Endothelial cell of umbilical vein (primary cell): ENCODE results near the gene SCAPER. TPM values are rescaled to one million over a fixed set of nuclear protein-coding genes. Genes with fewer than 3 reads are reported as not detected.

Source experiments
- BruUV-seq: library from RNA; stranded (reverse); fragments of 400-500 nt; replicated peaks from 2 replicates; lab custom pipeline; 2021; lab: Mats Ljungman, UMichigan
- CTCF ChIA-PET: fragments of 300-600, 350-600 bp; sonication (Branson Sonifier 250); formaldehyde crosslinking; loops from one replicate; lab custom pipeline; 2021; ENCODE audit warnings: antibody characterized with exemption, inconsistent platforms; lab: Charles Lee
- POLR2A ChIA-PET: fragments of 300-600, 350-600 bp; sonication (Branson Sonifier 250); formaldehyde crosslinking; loops from one replicate; lab custom pipeline; 2021; ENCODE audit warnings: antibody characterized with exemption, inconsistent platforms; lab: Charles Lee
- DNase-seq: peaks from one replicate; pipeline ENCODE4 v3.0.0-alpha.2; 2011; ENCODE audit warnings: low read depth, low spot score
- FAIRE-seq: peaks from 2 replicates; lab custom pipeline; 2011; peaks lifted over from hg19 to GRCh38; lab: Jason Lieb, UNC
- H2AFZ ChIP-seq: 2 replicates; pipeline ENCODE4 v1.6.0; 2012; ENCODE audit warnings: low read depth, low read length, control low read depth, inconsistent platforms
- H3K27ac ChIP-seq: 2 replicates; pipeline ENCODE4 v1.5.1; 2011; ENCODE audit warnings: low read depth, mild to moderate bottlenecking, control low read depth, low read length, moderate library complexity; ENCODE audit not compliant: insufficient read depth
- H3K27me3 ChIP-seq, 2 experiments: 2 replicates each; pipeline versions ENCODE4 v1.6.0 to v1.6.1; 2011; ENCODE audit warnings: low read length in 2 of 2, mixed read lengths in 1 of 2; ENCODE audit not compliant: control insufficient read depth in 2 of 2, insufficient read depth in 2 of 2
- H3K36me3 ChIP-seq, 2 experiments: 2 replicates in 1 of 2; 3 replicates in 1 of 2; pipeline ENCODE4 v1.5.1; 2011; ENCODE audit warnings: low read length in 2 of 2, mild to moderate bottlenecking in 1 of 2, moderate library complexity in 1 of 2; ENCODE audit not compliant: control insufficient read depth in 2 of 2, insufficient read depth in 2 of 2; ENCODE audit errors: extremely low read depth in 1 of 2
- H3K4me1 ChIP-seq: 3 replicates; pipeline ENCODE4 v1.5.1; 2011; ENCODE audit warnings: mild to moderate bottlenecking, low read length; ENCODE audit not compliant: control insufficient read depth, insufficient read depth; ENCODE audit errors: extremely low read depth
- H3K4me2 ChIP-seq: 2 replicates; pipeline ENCODE4 v1.6.1; 2011; ENCODE audit warnings: low read length, control low read depth, mixed read lengths; ENCODE audit not compliant: insufficient read depth
- H3K4me3 ChIP-seq, 3 experiments: fragments of 200-600 bp in 1 of 3; sonication (generic), shearing (Covaris generic) in 1 of 3; replicated peaks in 1 of 3; 2 replicates each; pipeline ENCODE4 v1.5.1; 2011 to 2016; ENCODE audit warnings: control low read depth in 3 of 3, low read length in 3 of 3, mild to moderate bottlenecking in 2 of 3, inconsistent platforms in 1 of 3, low read depth in 1 of 3, moderate library complexity in 1 of 3; ENCODE audit not compliant: insufficient read depth in 1 of 3
- H3K79me2 ChIP-seq: 2 replicates; pipeline ENCODE4 v1.6.0; 2012; ENCODE audit warnings: low read length, inconsistent platforms; ENCODE audit not compliant: control insufficient read depth, insufficient read depth
- H3K9ac ChIP-seq: replicated peaks from 2 replicates; pipeline ENCODE3; 2011; ENCODE audit warnings: low read length, control low read depth; ENCODE audit not compliant: insufficient read depth; ENCODE audit errors: extremely low read depth
- H3K9me1 ChIP-seq: replicated peaks from 3 replicates; pipeline ENCODE4 v1.6.0; 2011; ENCODE audit warnings: mild to moderate bottlenecking, low read length; ENCODE audit not compliant: control insufficient read depth, insufficient read depth; ENCODE audit errors: extremely low read depth
- H3K9me3 ChIP-seq: replicated peaks from 2 replicates; pipeline ENCODE4 v1.5.1; 2012; ENCODE audit warnings: low read length, inconsistent platforms; ENCODE audit not compliant: control insufficient read depth, insufficient read depth
- H4K20me1 ChIP-seq: replicated peaks from 2 replicates; pipeline ENCODE3; 2011; ENCODE audit warnings: mild to moderate bottlenecking, low read length; ENCODE audit not compliant: control insufficient read depth, insufficient read depth; ENCODE audit errors: extremely low read depth
- EZH2 ChIP-seq: IDR thresholded peaks from 2 replicates; pipeline ENCODE4 v1.6.1; 2012; ENCODE audit warnings: borderline replicate concordance, low read depth, mild to moderate bottlenecking, moderate library complexity, low read length, inconsistent platforms; ENCODE audit not compliant: severe bottlenecking
- FOS ChIP-seq: IDR thresholded peaks from 2 replicates; pipeline ENCODE4 v1.6.1; 2011; ENCODE audit warnings: mild to moderate bottlenecking, low read length, moderate library complexity, borderline replicate concordance; ENCODE audit not compliant: insufficient read depth
- GATA2 ChIP-seq: IDR thresholded peaks from 2 replicates; pipeline ENCODE4 v1.7.0; 2011; ENCODE audit warnings: low read depth, mild to moderate bottlenecking, moderate library complexity, mixed read lengths, low read length; ENCODE audit not compliant: insufficient read length, insufficient read depth
- JUN ChIP-seq: IDR thresholded peaks from 2 replicates; pipeline ENCODE4 v1.6.1; 2011; ENCODE audit warnings: borderline replicate concordance, low read depth; ENCODE audit not compliant: insufficient read length, insufficient read depth
- MYC ChIP-seq: IDR thresholded peaks from one replicate; pipeline ENCODE4 v1.6.1; 2011; ENCODE audit warnings: mild to moderate bottlenecking, low read depth, low read length
- POLR2A ChIP-seq: IDR thresholded peaks from 2 replicates; pipeline ENCODE4 v1.6.1; 2012; ENCODE audit warnings: low read depth, mild to moderate bottlenecking, control low read depth, low read length
- POLR2AphosphoS5 ChIP-seq: IDR thresholded peaks from 2 replicates; pipeline ENCODE4 v1.6.1; 2012; ENCODE audit warnings: low read depth, mild to moderate bottlenecking, control low read depth, low read length, moderate library complexity; ENCODE audit not compliant: insufficient read depth
- dilution Hi-C: fragments of 300-500 bp; cut with MboI; formaldehyde crosslinking; loops from one replicate; pipeline ENCODE4 v1.15.0; 2019; ENCODE audit warnings: low sequenced_read_pairs; ENCODE audit not compliant: extremely low pct_ligation_motif_present
- intact Hi-C: fragments of 100-400 bp; cut with micrococcal nuclease; formaldehyde crosslinking; loops from one replicate; pipeline ENCODE4 v1.10.0; 2022
- polyA plus RNA-seq, 4 experiments: library from polyadenylated mRNA; depleted of rRNA in 3 of 4; stranded (reverse) in 3 of 4; unstranded in 1 of 4; fragments of >200 nt; gene quantifications; 2 replicates each; pipeline versions ENCODE4 v1.2.1 to v1.2.3, GENCODE V29; 2011 to 2012; ENCODE audit warnings: missing spikeins in 1 of 4
- total RNA-seq: library from RNA; stranded (reverse); gene quantifications from 2 replicates; pipeline ENCODE4 v1.2.3, GENCODE V29; 2021
- TF ChIP-seq, protein P1 (sequence below): IDR thresholded peaks from 2 replicates; pipeline ENCODE4 v1.6.1; 2011; ENCODE audit not compliant: insufficient read depth, insufficient read length
- TF ChIP-seq, protein P2 (sequence below), 2 donors: IDR thresholded peaks; 1 replicate in 1 of 2; 2 replicates in 1 of 2; pipeline ENCODE4 v1.5.1; 2011; ENCODE audit warnings: low read length in 2 of 2, mild to moderate bottlenecking in 2 of 2, moderate library complexity in 2 of 2, control low read depth in 1 of 2, inconsistent platforms in 1 of 2, low read depth in 1 of 2; ENCODE audit not compliant: insufficient read depth in 1 of 2; ENCODE audit errors: extremely low read depth in 1 of 2

SCAPER gene
- total and polyA plus RNA-seq, 2 donors (not counting 3 experiments of a cell fraction or from before 2014, with no cell fraction given) = 2.7 to 12.7 TPM

DNA sequence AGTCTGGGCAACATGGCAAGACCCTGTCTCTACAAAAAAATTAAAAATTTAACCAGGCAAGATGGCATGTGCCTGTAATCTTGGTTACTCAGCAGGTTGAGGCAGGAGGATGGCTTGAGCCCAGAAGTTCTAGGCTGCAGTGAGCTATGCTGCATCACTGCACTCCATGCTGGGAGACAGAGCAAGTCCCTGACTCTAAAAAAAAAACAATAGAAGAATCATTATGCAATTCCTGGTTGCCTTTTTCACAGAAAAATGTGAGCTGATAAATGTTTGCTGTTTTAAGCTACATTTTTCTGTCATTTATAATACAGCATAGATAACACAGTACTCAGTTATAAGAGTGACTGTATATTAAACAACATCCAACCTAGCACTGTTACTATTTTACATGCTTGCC is 148.8 kb downstream of the SCAPER start:
- Histone ChIP-seq H3K9ac (no peak overlapping the region), H2AFZ (no peak overlapping the region), H3K27ac (no peak overlapping the region), H3K4me2 (no peak overlapping the region), H3K36me3 (no peaks in the 10 kb centered on the region), H3K79me2 (no peaks in the 10 kb centered on the region), H3K4me3 (no peak overlapping the region), H4K20me1 (no peaks in the 10 kb centered on the region), H3K9me3 (no peaks in the 10 kb centered on the region), H3K27me3 (no peaks in the 10 kb centered on the region), H3K4me1 (no peaks in the 10 kb centered on the region), H3K9me1 (no peaks in the 10 kb centered on the region)
- DNase-seq (no peak), FAIRE-seq (no peak)
- intact Hi-C loops (no loop called here), dilution Hi-C loops (no loop called here)
- ChIA-PET POLR2A (no interaction called here), CTCF (interaction anchor here (0.8 to 1.7 kb wide), 3 partner anchors 10 to 25 kb away, joined by 3 to 4 read pairs (median 3); no protein-coding TSS in a partner anchor)
- TF ChIP-seq, protein P1, sequence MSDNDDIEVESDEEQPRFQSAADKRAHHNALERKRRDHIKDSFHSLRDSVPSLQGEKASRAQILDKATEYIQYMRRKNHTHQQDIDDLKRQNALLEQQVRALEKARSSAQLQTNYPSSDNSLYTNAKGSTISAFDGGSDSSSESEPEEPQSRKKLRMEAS = no peak
- TF ChIP-seq MYC (no peak), GATA2 (no peak), FOS (no peak), EZH2 (no peak), JUN (no peak), POLR2A (no peak), POLR2AphosphoS5 (no peak)
- TF ChIP-seq, protein P2, sequence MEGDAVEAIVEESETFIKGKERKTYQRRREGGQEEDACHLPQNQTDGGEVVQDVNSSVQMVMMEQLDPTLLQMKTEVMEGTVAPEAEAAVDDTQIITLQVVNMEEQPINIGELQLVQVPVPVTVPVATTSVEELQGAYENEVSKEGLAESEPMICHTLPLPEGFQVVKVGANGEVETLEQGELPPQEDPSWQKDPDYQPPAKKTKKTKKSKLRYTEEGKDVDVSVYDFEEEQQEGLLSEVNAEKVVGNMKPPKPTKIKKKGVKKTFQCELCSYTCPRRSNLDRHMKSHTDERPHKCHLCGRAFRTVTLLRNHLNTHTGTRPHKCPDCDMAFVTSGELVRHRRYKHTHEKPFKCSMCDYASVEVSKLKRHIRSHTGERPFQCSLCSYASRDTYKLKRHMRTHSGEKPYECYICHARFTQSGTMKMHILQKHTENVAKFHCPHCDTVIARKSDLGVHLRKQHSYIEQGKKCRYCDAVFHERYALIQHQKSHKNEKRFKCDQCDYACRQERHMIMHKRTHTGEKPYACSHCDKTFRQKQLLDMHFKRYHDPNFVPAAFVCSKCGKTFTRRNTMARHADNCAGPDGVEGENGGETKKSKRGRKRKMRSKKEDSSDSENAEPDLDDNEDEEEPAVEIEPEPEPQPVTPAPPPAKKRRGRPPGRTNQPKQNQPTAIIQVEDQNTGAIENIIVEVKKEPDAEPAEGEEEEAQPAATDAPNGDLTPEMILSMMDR (IDR thresholded peaks at IDR 0.05; ENCODE audit: extremely low read depth in 1 of 2, insufficient read depth in 1 of 2, low read depth in 1 of 2, low read length in 2 of 2) = no peak
- BruUV-seq = no TSS peak
